Measurements from ENCODE around the gene LSP1. TPM values are rescaled to one million over a fixed set of nuclear protein-coding genes. Genes with fewer than 3 reads are reported as not detected.
A peak's percentile ranks its signal among the peaks of the same experiment; 100 is the strongest.

LSP1 gene
- total RNA-seq, 2 experiments from 2014 or later: 228 to 232 TPM

- no peak overlapping the region for H3K4me3 Mint-ChIP-seq
- H3K36me3 Mint-ChIP-seq (ENCODE audit: low read depth): no peaks in the 10 kb centered on the region
- H3K27ac Mint-ChIP-seq: no peak overlapping the region
- POLR2A ChIA-PET: no interaction called here
- peaks cover 1 to 6% of the 10 kb centered on the region in 2 experiments for H3K27me3 ChIP-seq (ENCODE audit: control insufficient read depth in 1 of 2, insufficient read depth in 2 of 2, low read length in 2 of 2)
- no peaks in the 10 kb centered on the region for H3K4me1 Mint-ChIP-seq (ENCODE audit: low read depth)
- peak in 1 of 14 experiments; percentile 11 for DNase-seq
- ATAC-seq (ENCODE audit: poor library complexity): no peak
- TF ChIP-seq, protein P1, sequence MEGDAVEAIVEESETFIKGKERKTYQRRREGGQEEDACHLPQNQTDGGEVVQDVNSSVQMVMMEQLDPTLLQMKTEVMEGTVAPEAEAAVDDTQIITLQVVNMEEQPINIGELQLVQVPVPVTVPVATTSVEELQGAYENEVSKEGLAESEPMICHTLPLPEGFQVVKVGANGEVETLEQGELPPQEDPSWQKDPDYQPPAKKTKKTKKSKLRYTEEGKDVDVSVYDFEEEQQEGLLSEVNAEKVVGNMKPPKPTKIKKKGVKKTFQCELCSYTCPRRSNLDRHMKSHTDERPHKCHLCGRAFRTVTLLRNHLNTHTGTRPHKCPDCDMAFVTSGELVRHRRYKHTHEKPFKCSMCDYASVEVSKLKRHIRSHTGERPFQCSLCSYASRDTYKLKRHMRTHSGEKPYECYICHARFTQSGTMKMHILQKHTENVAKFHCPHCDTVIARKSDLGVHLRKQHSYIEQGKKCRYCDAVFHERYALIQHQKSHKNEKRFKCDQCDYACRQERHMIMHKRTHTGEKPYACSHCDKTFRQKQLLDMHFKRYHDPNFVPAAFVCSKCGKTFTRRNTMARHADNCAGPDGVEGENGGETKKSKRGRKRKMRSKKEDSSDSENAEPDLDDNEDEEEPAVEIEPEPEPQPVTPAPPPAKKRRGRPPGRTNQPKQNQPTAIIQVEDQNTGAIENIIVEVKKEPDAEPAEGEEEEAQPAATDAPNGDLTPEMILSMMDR (IDR thresholded peaks at IDR 0.05): no peak
- intact Hi-C loops (cut with DNase I, micrococcal nuclease): no loop called here
- H3K9me3 Mint-ChIP-seq: no peaks in the 10 kb centered on the region
- no peaks in the 10 kb centered on the region for H3K36me3 ChIP-seq (ENCODE audit: insufficient read depth, low read length)
- CTCF ChIA-PET: no interaction called here
- no peak overlapping the region for H3K4me3 ChIP-seq (ENCODE audit: low read length)
- H3K4me1 ChIP-seq (ENCODE audit: insufficient read depth, low read length): no peaks in the 10 kb centered on the region
- no peaks in the 10 kb centered on the region for H3K27me3 Mint-ChIP-seq
- H3K9me3 ChIP-seq (ENCODE audit: control insufficient read depth in 1 of 2, insufficient read depth in 1 of 2, low read length in 2 of 2): peaks cover 0 to 5% of the 10 kb centered on the region in 2 experiments
- H3K27ac ChIP-seq (ENCODE audit: low read depth in 1 of 2, low read length in 2 of 2): no peak overlapping the region
Measured at GRCh38 chr11:1826552-1827094, 26.3 kb upstream of the LSP1 start.

GRCh38 chr11:1827095-1827813 lies 25.6 kb upstream of the LSP1 start:
- H3K36me3 ChIP-seq (ENCODE audit: insufficient read depth, low read length): no peaks in the 10 kb centered on the region
- Mint-ChIP-seq H3K36me3 (ENCODE audit: low read depth) (no peaks in the 10 kb centered on the region), H3K9me3 (no peaks in the 10 kb centered on the region), H3K27ac (no peak overlapping the region), H3K4me1 (ENCODE audit: low read depth) (no peaks in the 10 kb centered on the region), H3K27me3 (peaks cover 5% of the 10 kb centered on the region), H3K4me3 (no peak overlapping the region)
- peaks cover 5 to 7% of the 10 kb centered on the region in 2 experiments for H3K27me3 ChIP-seq (ENCODE audit: control insufficient read depth in 1 of 2, insufficient read depth in 2 of 2, low read length in 2 of 2)
- DNase-seq: peak in 1 of 14 experiments; percentile 10
- intact Hi-C loops (cut with DNase I, micrococcal nuclease): no loop called here
- H3K4me3 ChIP-seq (ENCODE audit: low read length): no peak overlapping the region
- CTCF ChIA-PET: no interaction called here
- peaks cover 4% of the 10 kb centered on the region for H3K4me1 ChIP-seq (ENCODE audit: insufficient read depth, low read length)
- POLR2A ChIA-PET: no interaction called here
- H3K9me3 ChIP-seq (ENCODE audit: control insufficient read depth in 1 of 2, insufficient read depth in 1 of 2, low read length in 2 of 2): peaks cover 0 to 5% of the 10 kb centered on the region in 2 experiments
- no peak overlapping the region for H3K27ac ChIP-seq (ENCODE audit: low read depth in 1 of 2, low read length in 2 of 2)
- TF ChIP-seq, protein P1 (IDR thresholded peaks at IDR 0.05): no peak
- no peak for ATAC-seq (ENCODE audit: poor library complexity)

GRCh38 chr11:1827931-1828330 lies 25.0 kb upstream of the LSP1 start:
- Histone ChIP-seq H3K9me3 (ENCODE audit: control insufficient read depth in 1 of 2, insufficient read depth in 1 of 2, low read length in 2 of 2) (peaks cover 0 to 5% of the 10 kb centered on the region in 2 experiments), H3K27me3 (ENCODE audit: control insufficient read depth in 1 of 2, insufficient read depth in 2 of 2, low read length in 2 of 2) (peaks cover 6 to 14% of the 10 kb centered on the region in 2 experiments), H3K36me3 (ENCODE audit: insufficient read depth, low read length) (no peaks in the 10 kb centered on the region), H3K4me3 (ENCODE audit: low read length) (no peak overlapping the region), H3K4me1 (ENCODE audit: insufficient read depth, low read length) (peaks cover 9% of the 10 kb centered on the region), H3K27ac (ENCODE audit: low read depth in 1 of 2, low read length in 2 of 2) (no peak overlapping the region)
- Mint-ChIP-seq H3K27me3 (peaks cover 5% of the 10 kb centered on the region), H3K9me3 (no peaks in the 10 kb centered on the region), H3K4me1 (ENCODE audit: low read depth) (no peaks in the 10 kb centered on the region), H3K27ac (no peak overlapping the region), H3K36me3 (ENCODE audit: low read depth) (no peaks in the 10 kb centered on the region), H3K4me3 (no peak overlapping the region)
- TF ChIP-seq, protein P1 (IDR thresholded peaks at IDR 0.05): no peak
- intact Hi-C loops (cut with DNase I, micrococcal nuclease): no loop called here
- no peak for ATAC-seq (ENCODE audit: poor library complexity)
- ChIA-PET CTCF (no interaction called here), POLR2A (interaction anchor here (0.9 kb wide), 1 partner anchor 134 kb away, joined by 3 read pairs; no protein-coding TSS in a partner anchor)
- DNase-seq: no peak
